B cell (primary cell): ENCODE results near the gene THEMIS. TPM values are rescaled to one million over a fixed set of nuclear protein-coding genes. Genes with fewer than 3 reads are reported as not detected.
"Not testable (repeated sequence)": the region's sequence is repeated elsewhere in the genome, so short reads cannot be mapped to it uniquely, and the experiment has no call there.

Experiments used
- ATAC-seq: fragments of 200-7000 bp; cut with Tn5 transposase; one replicate; pipeline ENCODE4 v1.10.0; 2021; ENCODE audit warnings: low read depth, mild to moderate bottlenecking, moderate number of reproducible peaks, moderate library complexity
- CTCF ChIA-PET: fragments of 350-600 bp; sonication (Branson Sonifier 250); formaldehyde crosslinking; loops from one replicate; lab custom pipeline; 2021; ENCODE audit warnings: antibody characterized with exemption, inconsistent platforms; lab: Charles Lee
- POLR2A ChIA-PET: fragments of 350-600 bp; sonication (Branson Sonifier 250); formaldehyde crosslinking; loops from one replicate; lab custom pipeline; 2021; ENCODE audit warnings: antibody characterized with exemption; lab: Charles Lee
- DNase-seq: peaks from one replicate; pipeline ENCODE4 v3.0.0; 2013
- H2AFZ ChIP-seq: 2 replicates; pipeline ENCODE4 v1.6.1; 2012; ENCODE audit warnings: mild to moderate bottlenecking, low read depth, low read length; ENCODE audit not compliant: insufficient read depth, poor library complexity, severe bottlenecking
- H3K27ac ChIP-seq, 2 donors: 1 replicate in 1 of 2; 2 replicates in 1 of 2; pipeline ENCODE4 v1.5.1; 2012 to 2013; ENCODE audit warnings: low read length in 2 of 2, mild to moderate bottlenecking in 2 of 2, moderate library complexity in 1 of 2
- H3K27me3 ChIP-seq, 4 experiments: fragments of 200-600 bp in 1 of 4; sonication (generic) in 1 of 4; replicated peaks in 1 of 4; 1 replicate in 2 of 4; 2 replicates in 2 of 4; pipeline versions ENCODE4 v1.6.1 to v1.7.0; 2013 to 2016; ENCODE audit warnings: low read length in 3 of 4, mild to moderate bottlenecking in 2 of 4, mixed read lengths in 1 of 4, moderate library complexity in 1 of 4; ENCODE audit not compliant: insufficient read depth in 4 of 4, control insufficient read depth in 3 of 4; ENCODE audit errors: control extremely low read depth in 1 of 4
- H3K36me3 ChIP-seq, 2 experiments: replicated peaks in 1 of 2; 1 replicate in 1 of 2; 2 replicates in 1 of 2; pipeline versions ENCODE4 v1.6.1 to v1.7.1; 2013; ENCODE audit warnings: low read length in 1 of 2; ENCODE audit not compliant: insufficient read depth in 2 of 2, control insufficient read depth in 1 of 2; ENCODE audit errors: control extremely low read depth in 1 of 2, extremely low read depth in 1 of 2
- H3K4me1 ChIP-seq, 2 donors: fragments of 200-600 bp in 1 of 2; sonication (generic) in 1 of 2; 1 replicate in 1 of 2; 2 replicates in 1 of 2; pipeline versions ENCODE4 v1.5.1 to v1.6.1; 2013 to 2017; ENCODE audit warnings: low read length in 2 of 2; ENCODE audit not compliant: control insufficient read depth in 2 of 2, insufficient read depth in 2 of 2
- H3K4me2 ChIP-seq: replicated peaks from 2 replicates; pipeline ENCODE3; 2012; ENCODE audit warnings: mild to moderate bottlenecking, low read depth, low read length; ENCODE audit not compliant: poor library complexity, severe bottlenecking
- H3K4me3 ChIP-seq, 5 experiments: fragments of 200-600 bp in 1 of 5; sonication (generic) in 1 of 5; 1 replicate in 3 of 5; 2 replicates in 2 of 5; pipeline versions ENCODE4 v1.5.1 to v1.7.0; 2011 to 2016; ENCODE audit warnings: low read length in 4 of 5, mild to moderate bottlenecking in 4 of 5, low read depth in 2 of 5, control low read depth in 1 of 5, moderate library complexity in 1 of 5; ENCODE audit not compliant: insufficient read depth in 1 of 5; ENCODE audit errors: control extremely low read depth in 1 of 5, extremely low read depth in 1 of 5
- H3K79me2 ChIP-seq: fragments of 200-600 bp; sonication (generic); one replicate; pipeline ENCODE4 v1.6.0; 2016; ENCODE audit warnings: low read length; ENCODE audit not compliant: control insufficient read depth, insufficient read depth
- H3K9ac ChIP-seq: fragments of 200-600 bp; sonication (generic); 2 replicates; pipeline ENCODE4 v1.6.1; 2017; ENCODE audit warnings: mild to moderate bottlenecking, low read length, moderate library complexity
- H3K9me3 ChIP-seq, 3 donors: one replicate each; pipeline versions ENCODE4 v1.6.1 to v1.7.1; 2013; ENCODE audit warnings: low read length in 2 of 3; ENCODE audit not compliant: control insufficient read depth in 2 of 3, insufficient read depth in 1 of 3; ENCODE audit errors: control extremely low read depth in 1 of 3
- H4K20me1 ChIP-seq: 2 replicates; pipeline ENCODE4 v1.6.0; 2012; ENCODE audit warnings: mild to moderate bottlenecking, low read length; ENCODE audit not compliant: insufficient read depth, control insufficient read depth, poor library complexity, severe bottlenecking
- H3K27ac Mint-ChIP-seq: one replicate; pipeline ENCODE4 v1.8.0; 2021; ENCODE audit warnings: mixed read lengths
- H3K27me3 Mint-ChIP-seq: one replicate; pipeline ENCODE4 v1.8.0; 2021; ENCODE audit warnings: mixed read lengths
- H3K4me1 Mint-ChIP-seq: one replicate; pipeline ENCODE4 v1.8.0; 2021; ENCODE audit warnings: mixed read lengths
- H3K4me3 Mint-ChIP-seq: one replicate; pipeline ENCODE4 v1.8.0; 2021; ENCODE audit warnings: mixed read lengths
- H3K9me3 Mint-ChIP-seq: one replicate; pipeline ENCODE4 v1.8.0; 2022; ENCODE audit warnings: mixed read lengths; ENCODE audit not compliant: insufficient read depth
- EZH2 ChIP-seq: IDR thresholded peaks from 2 replicates; pipeline ENCODE4 v1.6.1; 2012; ENCODE audit warnings: borderline replicate concordance, low read depth, mild to moderate bottlenecking, moderate library complexity, low read length; ENCODE audit not compliant: insufficient read depth, poor library complexity, severe bottlenecking
- WGBS: methylation state at CpG from one replicate; pipeline ENCODE4 v1.1.5; 2013; ENCODE audit warnings: missing lambda C conversion rate; ENCODE audit not compliant: insufficient coverage; 5-methylcytosine and 5-hydroxymethylcytosine counted together
- intact Hi-C: fragments of 100-400 bp; cut with micrococcal nuclease; formaldehyde crosslinking; loops from one replicate; pipeline ENCODE4 v1.10.0; 2022
- polyA plus RNA-seq: library from polyadenylated mRNA; depleted of rRNA; stranded (reverse); fragments of >200 nt; gene quantifications from 2 replicates; pipeline ENCODE4 v1.2.3, GENCODE V29; 2012
- total RNA-seq, 2 donors: library from RNA; stranded (reverse); fragments of 120-200 nt in 1 of 2; gene quantifications; 1 replicate in 1 of 2; 2 replicates in 1 of 2; pipeline versions ENCODE4 v1.2.3 to v1.2.4, GENCODE V29; 2013 to 2022
- TF ChIP-seq, protein P1 (sequence below): fragments of 200-600 bp; IDR thresholded peaks from one replicate; pipeline ENCODE4 v1.8.0; 2022; ENCODE audit warnings: antibody characterized with exemption, mild to moderate bottlenecking

The THEMIS gene
- total and polyA plus RNA-seq, 2 donors (not counting 1 experiment from before 2014, with no cell fraction given): 0.10 to 0.30 TPM

DNA sequence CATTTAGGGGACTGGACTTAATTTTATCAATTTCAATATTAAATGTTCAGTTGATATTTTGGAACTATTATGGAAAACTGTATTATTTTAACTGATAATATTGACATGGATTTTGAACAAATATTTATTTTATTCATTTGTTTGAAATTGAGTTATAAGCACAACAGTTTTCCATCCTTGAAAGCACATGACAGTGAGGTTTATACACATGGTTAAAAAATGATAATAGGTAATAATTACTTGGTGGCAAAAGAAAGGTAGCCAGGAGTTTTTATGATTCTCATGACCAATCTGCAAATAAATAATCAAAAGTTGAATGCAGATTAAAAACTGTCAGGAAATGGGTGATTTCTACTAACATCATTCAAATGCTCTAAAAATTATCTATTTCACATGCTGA, 210.3 kb downstream of the THEMIS start:
- Histone ChIP-seq H3K36me3 (no peaks in the 10 kb centered on the region), H3K4me2 (no peak overlapping the region), H3K9me3 (peaks cover 0 to 2% (median 0%) of the 10 kb centered on the region in 3 donors), H3K27me3 (no peaks in the 10 kb centered on the region), H4K20me1 (no peaks in the 10 kb centered on the region), H2AFZ (no peak overlapping the region), H3K9ac (no peak overlapping the region), H3K4me1 (no peaks in the 10 kb centered on the region), H3K4me3 (no peak overlapping the region), H3K27ac (no peak overlapping the region), H3K79me2 (no peaks in the 10 kb centered on the region)
- H3K27ac Mint-ChIP-seq: no peak overlapping the region
- ChIA-PET CTCF (no interaction called here), POLR2A (no interaction called here)
- no peaks in the 10 kb centered on the region for H3K27me3 Mint-ChIP-seq
- no peak overlapping the region for H3K4me3 Mint-ChIP-seq
- H3K4me1 Mint-ChIP-seq: no peaks in the 10 kb centered on the region
- DNase-seq (no peak), ATAC-seq (no peak)
- peaks cover 5% of the 10 kb centered on the region for H3K9me3 Mint-ChIP-seq
- intact Hi-C loops: no loop called here
- TF ChIP-seq, protein P1, sequence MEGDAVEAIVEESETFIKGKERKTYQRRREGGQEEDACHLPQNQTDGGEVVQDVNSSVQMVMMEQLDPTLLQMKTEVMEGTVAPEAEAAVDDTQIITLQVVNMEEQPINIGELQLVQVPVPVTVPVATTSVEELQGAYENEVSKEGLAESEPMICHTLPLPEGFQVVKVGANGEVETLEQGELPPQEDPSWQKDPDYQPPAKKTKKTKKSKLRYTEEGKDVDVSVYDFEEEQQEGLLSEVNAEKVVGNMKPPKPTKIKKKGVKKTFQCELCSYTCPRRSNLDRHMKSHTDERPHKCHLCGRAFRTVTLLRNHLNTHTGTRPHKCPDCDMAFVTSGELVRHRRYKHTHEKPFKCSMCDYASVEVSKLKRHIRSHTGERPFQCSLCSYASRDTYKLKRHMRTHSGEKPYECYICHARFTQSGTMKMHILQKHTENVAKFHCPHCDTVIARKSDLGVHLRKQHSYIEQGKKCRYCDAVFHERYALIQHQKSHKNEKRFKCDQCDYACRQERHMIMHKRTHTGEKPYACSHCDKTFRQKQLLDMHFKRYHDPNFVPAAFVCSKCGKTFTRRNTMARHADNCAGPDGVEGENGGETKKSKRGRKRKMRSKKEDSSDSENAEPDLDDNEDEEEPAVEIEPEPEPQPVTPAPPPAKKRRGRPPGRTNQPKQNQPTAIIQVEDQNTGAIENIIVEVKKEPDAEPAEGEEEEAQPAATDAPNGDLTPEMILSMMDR: no peak
- TF ChIP-seq EZH2: no peak

DNA sequence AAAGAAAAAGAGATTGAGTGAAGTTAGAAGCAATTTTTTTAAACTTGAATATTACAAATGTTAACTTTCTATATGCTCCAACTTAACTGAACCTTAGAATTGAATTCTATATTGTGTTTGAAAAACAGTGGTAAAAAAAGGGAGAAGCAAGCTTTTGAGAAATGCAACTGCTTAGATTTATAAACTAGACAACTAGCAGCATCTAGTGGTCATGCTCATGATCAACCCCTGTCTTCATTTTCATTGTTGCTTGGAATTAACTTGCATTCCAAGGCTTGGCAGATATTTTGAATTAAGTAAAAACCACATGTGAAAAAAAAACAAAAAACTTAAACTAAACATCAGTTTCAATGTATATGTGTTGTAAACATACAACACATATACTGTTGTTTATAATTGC, 210.8 kb downstream of the THEMIS start:
- Histone ChIP-seq H3K4me2 (no peak overlapping the region), H3K9ac (no peak overlapping the region), H2AFZ (no peak overlapping the region), H3K27ac (no peak overlapping the region), H3K4me1 (no peaks in the 10 kb centered on the region), H3K36me3 (no peaks in the 10 kb centered on the region), H3K27me3 (no peaks in the 10 kb centered on the region), H3K4me3 (no peak overlapping the region), H3K79me2 (no peaks in the 10 kb centered on the region), H3K9me3 (peaks cover 0 to 2% (median 0%) of the 10 kb centered on the region in 3 donors), H4K20me1 (no peaks in the 10 kb centered on the region)
- CTCF ChIA-PET: no interaction called here
- peaks cover 5% of the 10 kb centered on the region for H3K9me3 Mint-ChIP-seq
- no peaks in the 10 kb centered on the region for H3K27me3 Mint-ChIP-seq
- TF ChIP-seq EZH2: no peak
- TF ChIP-seq, protein P1: no peak
- intact Hi-C loops: no loop called here
- DNase-seq (no peak), ATAC-seq (no peak)
- no peak overlapping the region for H3K4me3 Mint-ChIP-seq
- POLR2A ChIA-PET: no interaction called here
- no peak overlapping the region for H3K27ac Mint-ChIP-seq
- H3K4me1 Mint-ChIP-seq: no peaks in the 10 kb centered on the region

DNA sequence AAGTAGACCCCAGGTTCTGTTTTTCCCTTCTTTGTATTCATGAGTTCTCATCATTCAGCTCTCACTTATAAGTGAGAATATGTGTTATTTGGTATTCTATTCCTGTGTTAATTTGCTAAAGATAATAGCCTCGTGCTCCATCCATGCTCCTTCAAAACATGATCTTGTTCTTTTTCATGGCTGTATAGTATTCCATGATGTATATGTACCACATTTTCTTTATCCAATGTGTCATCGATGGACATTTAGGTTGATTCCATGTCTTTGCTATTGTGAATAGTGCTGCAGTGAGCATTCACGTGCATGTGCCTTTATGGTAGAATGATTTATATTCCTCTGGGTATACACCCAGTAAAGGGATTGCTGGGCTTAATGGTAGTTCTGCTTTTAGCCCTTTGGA, 213.4 kb downstream of the THEMIS start:
- H3K27me3 Mint-ChIP-seq, H3K9me3 Mint-ChIP-seq, H3K27ac ChIP-seq, CTCF ChIA-PET, H3K4me3 Mint-ChIP-seq, intact Hi-C loops, ATAC-seq, H3K9me3 ChIP-seq, H3K4me1 Mint-ChIP-seq, H3K4me2 ChIP-seq, H3K4me1 ChIP-seq, H4K20me1 ChIP-seq, H3K27ac Mint-ChIP-seq, H3K27me3 ChIP-seq, DNase-seq, H3K4me3 ChIP-seq, H3K79me2 ChIP-seq, H3K9ac ChIP-seq, H2AFZ ChIP-seq, POLR2A ChIA-PET, H3K36me3 ChIP-seq: not testable (repeated sequence)
- WGBS: no CpG with 5 or more reads among the region's 3 CpGs
